PC-3 (cell line): ENCODE measurements around the gene GIMAP4. TPM values are rescaled to one million over a fixed set of nuclear protein-coding genes. Genes with fewer than 3 reads are reported as not detected.

Source experiments
- total RNA-seq: library from RNA; depleted of rRNA; stranded (reverse); fragments of >200 nt; gene quantifications from 2 replicates; pipeline ENCODE4 v1.2.3, GENCODE V29; 2014; rRNA removed

Gene GIMAP4
- total RNA-seq, 1 experiment from 2014 or later, result not detected

Other genes starting within 250 kb of the GIMAP4 start
- gene LRRC61, start 244.0 kb upstream of the GIMAP4 start, total RNA-seq, result 15.1 and 16.4 TPM in 2 replicates
- gene ACTR3C, start 243.8 kb upstream of the GIMAP4 start, total RNA-seq, result 7.8 and 10.8 TPM in 2 replicates
- gene RARRES2, start 225.8 kb upstream of the GIMAP4 start, total RNA-seq, result 1.6 TPM in 1 of 2 replicates, not detected in the other
- gene REPIN1, start 198.6 kb upstream of the GIMAP4 start, total RNA-seq, result 124 and 153 TPM in 2 replicates
- 3.7 and 4.7 TPM in 2 replicates for gene ZNF775, start 188.1 kb upstream of the GIMAP4 start, total RNA-seq
- gene GIMAP8, start 116.8 kb upstream of the GIMAP4 start, total RNA-seq, result not detected in 2 replicates
- gene GIMAP7, start 52.5 kb upstream of the GIMAP4 start, total RNA-seq, result not detected in 2 replicates
- gene GIMAP6, start 65.0 kb downstream of the GIMAP4 start, total RNA-seq, result 1.2 TPM in 1 of 2 replicates, not detected in the other
- not detected in 2 replicates for gene GIMAP2, start 118.3 kb downstream of the GIMAP4 start, total RNA-seq
- gene GIMAP1, start 149.2 kb downstream of the GIMAP4 start, total RNA-seq, result not detected in 2 replicates
- not detected in 2 replicates for gene GIMAP5, start 170.0 kb downstream of the GIMAP4 start, total RNA-seq
- not detected in 2 replicates for gene TMEM176B, start 233.0 kb downstream of the GIMAP4 start, total RNA-seq
- gene TMEM176A, start 233.4 kb downstream of the GIMAP4 start, total RNA-seq, result not detected in 2 replicates